Lung (tissue), 12 donors: ENCODE data around the gene RACK1. TPM values are rescaled to one million over a fixed set of nuclear protein-coding genes. Genes with fewer than 3 reads are reported as not detected.

Experiments
- ATAC-seq: fragments of 200-7000 bp; cut with Tn5 transposase; one replicate; pipeline ENCODE4 v1.9.1; 2020; ENCODE audit warnings: moderate number of reproducible peaks; ENCODE audit not compliant: insufficient read depth, low FRiP score
- DNase-seq, 3 donors: peaks; one replicate each; pipeline ENCODE4 v3.0.0-alpha.2; 2013 to 2017
- H3K27ac ChIP-seq, 2 donors: one replicate each; pipeline ENCODE4 v1.5.1; 2013; ENCODE audit warnings: mild to moderate bottlenecking in 2 of 2, moderate library complexity in 2 of 2, control low read depth in 1 of 2, inconsistent platforms in 1 of 2, low read depth in 1 of 2, low read length in 1 of 2
- H3K27me3 ChIP-seq, 3 donors: one replicate each; pipeline ENCODE4 v1.5.1; 2013; ENCODE audit warnings: low read length in 2 of 3; ENCODE audit not compliant: control insufficient read depth in 3 of 3, insufficient read depth in 3 of 3
- H3K36me3 ChIP-seq, 4 donors: one replicate each; pipeline ENCODE4 v1.5.1; 2013; ENCODE audit warnings: low read length in 4 of 4, mild to moderate bottlenecking in 1 of 4, moderate library complexity in 1 of 4; ENCODE audit not compliant: control insufficient read depth in 4 of 4, insufficient read depth in 4 of 4
- H3K4me1 ChIP-seq, 5 donors: one replicate each; pipeline ENCODE4 v1.5.1; 2013; ENCODE audit warnings: low read length in 5 of 5, mild to moderate bottlenecking in 2 of 5, moderate library complexity in 1 of 5; ENCODE audit not compliant: control insufficient read depth in 5 of 5, insufficient read depth in 5 of 5
- H3K4me3 ChIP-seq: one replicate; pipeline ENCODE4 v1.5.1; 2013; ENCODE audit warnings: mild to moderate bottlenecking, control low read depth, moderate library complexity
- H3K9ac ChIP-seq, 2 donors: one replicate each; pipeline ENCODE4 v1.5.1; 2013; ENCODE audit warnings: low read length in 2 of 2, control low read depth in 1 of 2; ENCODE audit not compliant: insufficient read depth in 1 of 2
- H3K9me3 ChIP-seq, 4 donors: one replicate each; pipeline ENCODE4 v1.5.1; 2013; ENCODE audit warnings: low read length in 3 of 4, mild to moderate bottlenecking in 1 of 4, moderate library complexity in 1 of 4; ENCODE audit not compliant: control insufficient read depth in 4 of 4, insufficient read depth in 3 of 4
- WGBS, 2 donors: extraction: QIAGEN DNeasy Blood & Tissue Kit; methylation state at CpG; one replicate each; pipeline ENCODE4 v1.1.7; 2013; 5-methylcytosine and 5-hydroxymethylcytosine counted together
- polyA plus RNA-seq, 2 donors: library from polyadenylated mRNA; stranded (reverse); fragments of 200-250 nt; gene quantifications; one replicate each; pipeline ENCODE4 v1.2.1, GENCODE V29; 2013
- total RNA-seq, 2 donors: library from RNA; depleted of rRNA in 1 of 2; stranded (reverse); fragments of >200 nt in 1 of 2; gene quantifications; one replicate each; pipeline ENCODE4 v1.2.1, GENCODE V29; 2014 to 2021
- TF ChIP-seq, protein P1 (sequence below): IDR thresholded peaks from 2 replicates; pipeline ENCODE4 v1.5.1; 2012; ENCODE audit warnings: mild to moderate bottlenecking; ENCODE audit errors: control extremely low read depth, extremely low read depth
- donor health status: control.
- donor health status: control.
- donor health status: Bipolar disorder and iron deficiency.
- donor health status: healthy.
- donor health status: DM: yes; HTN: yes; CAD: no.

Gene RACK1
- total and polyA plus RNA-seq, 4 donors: 1,254 to 2,994 (median 1,939) TPM

- 89 to 93% methylated on average over 10 of the region's 10 CpGs for WGBS, 2 donors
- Histone ChIP-seq H3K27me3 (peaks cover 0 to 26% (median 19%) of the 10 kb centered on the region in 3 donors), H3K4me3 (no peak overlapping the region), H3K36me3 (no peaks in the 10 kb centered on the region), H3K4me1 (peaks cover 0 to 39% (median 13%) of the 10 kb centered on the region in 5 donors), H3K9me3 (no peaks in the 10 kb centered on the region), H3K9ac (no peak overlapping the region), H3K27ac (no peak overlapping the region)
- DNase-seq (no peak), ATAC-seq (no peak)
- TF ChIP-seq, protein P1, sequence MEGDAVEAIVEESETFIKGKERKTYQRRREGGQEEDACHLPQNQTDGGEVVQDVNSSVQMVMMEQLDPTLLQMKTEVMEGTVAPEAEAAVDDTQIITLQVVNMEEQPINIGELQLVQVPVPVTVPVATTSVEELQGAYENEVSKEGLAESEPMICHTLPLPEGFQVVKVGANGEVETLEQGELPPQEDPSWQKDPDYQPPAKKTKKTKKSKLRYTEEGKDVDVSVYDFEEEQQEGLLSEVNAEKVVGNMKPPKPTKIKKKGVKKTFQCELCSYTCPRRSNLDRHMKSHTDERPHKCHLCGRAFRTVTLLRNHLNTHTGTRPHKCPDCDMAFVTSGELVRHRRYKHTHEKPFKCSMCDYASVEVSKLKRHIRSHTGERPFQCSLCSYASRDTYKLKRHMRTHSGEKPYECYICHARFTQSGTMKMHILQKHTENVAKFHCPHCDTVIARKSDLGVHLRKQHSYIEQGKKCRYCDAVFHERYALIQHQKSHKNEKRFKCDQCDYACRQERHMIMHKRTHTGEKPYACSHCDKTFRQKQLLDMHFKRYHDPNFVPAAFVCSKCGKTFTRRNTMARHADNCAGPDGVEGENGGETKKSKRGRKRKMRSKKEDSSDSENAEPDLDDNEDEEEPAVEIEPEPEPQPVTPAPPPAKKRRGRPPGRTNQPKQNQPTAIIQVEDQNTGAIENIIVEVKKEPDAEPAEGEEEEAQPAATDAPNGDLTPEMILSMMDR: no peak
Measured at GRCh38 chr5:181220178-181220515, 23.6 kb downstream of the RACK1 start.

DNA sequence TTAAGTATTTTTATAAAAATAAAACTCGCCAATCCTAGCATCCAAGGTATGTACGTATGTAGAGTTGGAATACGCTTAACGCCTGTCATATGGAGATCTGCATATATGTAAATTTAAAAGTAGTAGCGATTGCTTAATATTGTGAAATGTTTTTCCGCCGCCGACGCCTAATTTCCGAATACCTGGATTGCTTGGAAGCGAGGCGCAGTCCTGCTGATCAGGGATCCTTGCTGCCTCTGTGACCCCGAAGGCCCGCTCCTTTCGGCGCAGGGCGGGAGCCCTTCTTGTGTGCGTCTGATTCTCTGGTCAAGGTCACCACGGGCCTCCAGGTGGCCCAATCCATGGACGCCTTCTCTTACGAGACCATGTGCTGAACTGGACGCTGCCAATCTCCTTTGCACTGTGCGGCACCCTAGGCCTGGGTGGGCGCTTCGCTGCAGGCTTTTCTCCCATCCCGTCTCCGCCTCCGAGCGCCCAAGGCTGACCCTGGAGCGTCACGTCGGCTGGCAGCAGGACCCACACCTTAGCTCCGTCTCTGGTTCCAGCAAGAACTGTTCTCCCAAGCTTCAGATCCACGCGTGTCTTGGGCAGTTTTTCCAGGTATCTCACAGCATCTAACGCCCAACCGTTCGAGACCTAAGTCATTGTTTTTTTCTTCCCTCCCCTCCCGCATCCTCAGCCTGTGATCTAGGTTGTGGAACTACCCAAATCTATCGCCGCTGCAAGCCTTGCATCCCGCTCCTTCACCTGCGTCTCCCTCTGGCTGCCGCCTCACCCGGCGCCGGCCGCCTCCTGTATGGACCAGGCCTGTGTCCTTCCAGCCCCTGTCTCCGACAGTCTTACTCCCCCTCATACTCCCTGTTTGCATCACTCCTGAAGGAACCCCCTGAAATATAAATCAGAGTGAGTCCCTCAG, 24.2 kb downstream of the RACK1 start:
- H3K9ac ChIP-seq: no peak overlapping the region
- peaks cover 0 to 34% (median 8%) of the 10 kb centered on the region in 5 donors for H3K4me1 ChIP-seq
- ATAC-seq (no peak), DNase-seq (no peak)
- H3K27ac ChIP-seq: no peak overlapping the region
- no peaks in the 10 kb centered on the region for H3K36me3 ChIP-seq
- H3K27me3 ChIP-seq: peaks cover 0 to 26% (median 19%) of the 10 kb centered on the region in 3 donors
- TF ChIP-seq, protein P1: no peak
- no peaks in the 10 kb centered on the region for H3K9me3 ChIP-seq
- 59 to 70% methylated on average over 49 of the region's 49 CpGs for WGBS, 2 donors
- no peak overlapping the region for H3K4me3 ChIP-seq

DNA sequence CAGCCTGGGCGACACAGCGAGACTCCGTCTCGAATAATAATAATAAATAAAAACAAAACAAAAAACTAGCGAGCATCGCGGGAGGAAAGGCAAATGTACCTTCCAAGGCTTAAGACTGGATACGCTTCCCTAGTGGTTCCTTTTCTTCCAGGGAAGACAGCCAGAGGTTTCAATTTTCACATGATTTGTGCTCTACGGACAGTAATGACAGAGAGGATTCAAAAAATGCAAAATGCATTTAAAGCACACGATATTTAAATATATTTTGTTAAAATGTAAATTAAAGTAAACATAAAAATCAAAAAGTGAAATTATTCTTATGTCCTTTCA, 24.9 kb downstream of the RACK1 start:
- no peak overlapping the region for H3K9ac ChIP-seq
- TF ChIP-seq, protein P1: no peak
- peaks cover 0 to 27% (median 6%) of the 10 kb centered on the region in 5 donors for H3K4me1 ChIP-seq
- H3K9me3 ChIP-seq: no peaks in the 10 kb centered on the region
- ATAC-seq (no peak), DNase-seq (no peak)
- H3K36me3 ChIP-seq: no peaks in the 10 kb centered on the region
- no peak overlapping the region for H3K4me3 ChIP-seq
- WGBS, 2 donors: 30 to 33% methylated on average over 10 of the region's 10 CpGs
- H3K27me3 ChIP-seq: peaks cover 0 to 26% (median 23%) of the 10 kb centered on the region in 3 donors
- H3K27ac ChIP-seq: no peak overlapping the region
